Activated CD4-positive, CD25-positive, alpha-beta regulatory T cell treated with anti-CD3 and anti-CD28 coated beads, Interleukin-2, amount 50 U/mL, for 16 hours (primary cell): ENCODE results near the gene NPNT.

Experiments used
- DNase-seq: peaks from one replicate; pipeline ENCODE4 v3.0.0-alpha.2; 2020; ENCODE audit warnings: low read depth, low spot score

Gene NPNT

GRCh38 chr4:105917171-105917685 lies 22.0 kb downstream of the NPNT start:
- no peak for DNase-seq

- DNase-seq: no peak
Measured at GRCh38 chr4:105921301-105921700, 26.0 kb downstream of the NPNT start.

GRCh38 chr4:105923497-105924238 lies 28.4 kb downstream of the NPNT start:
- no peak for DNase-seq

GRCh38 chr4:105924341-105924740 lies 29.1 kb downstream of the NPNT start:
- DNase-seq: no peak

- DNase-seq: no peak
Measured at GRCh38 chr4:105930698-105931097, 35.4 kb downstream of the NPNT start.

GRCh38 chr4:105933083-105933482 lies 37.8 kb downstream of the NPNT start:
- DNase-seq: no peak

GRCh38 chr4:105934386-105934785 lies 39.1 kb downstream of the NPNT start:
- DNase-seq: no peak

GRCh38 chr4:105936901-105937300 lies 41.6 kb downstream of the NPNT start:
- DNase-seq: no peak

GRCh38 chr4:105937759-105938158 lies 42.5 kb downstream of the NPNT start:
- DNase-seq: no peak

- DNase-seq: no peak
Measured at GRCh38 chr4:105943234-105943633, 48.0 kb downstream of the NPNT start.

GRCh38 chr4:105944540-105944939 lies 49.3 kb downstream of the NPNT start:
- no peak for DNase-seq

- no peak for DNase-seq
Measured at GRCh38 chr4:105946771-105947170, 51.5 kb downstream of the NPNT start.

- DNase-seq: no peak
Measured at GRCh38 chr4:105950701-105951100, 55.4 kb downstream of the NPNT start.

- DNase-seq: no peak
Measured at GRCh38 chr4:105951198-105951597, 55.9 kb downstream of the NPNT start.

- DNase-seq: no peak
Measured at GRCh38 chr4:105952591-105952990, 57.3 kb downstream of the NPNT start.

- DNase-seq: no peak
Measured at GRCh38 chr4:105956569-105956968, 61.3 kb downstream of the NPNT start.

- DNase-seq: no peak
Measured at GRCh38 chr4:105957680-105958079, 62.4 kb downstream of the NPNT start.

GRCh38 chr4:105963461-105964400 lies 68.5 kb downstream of the NPNT start:
- no peak for DNase-seq

- DNase-seq: no peak
Measured at GRCh38 chr4:105965183-105965800, 70.0 kb downstream of the NPNT start.

GRCh38 chr4:105966051-105966450 lies 70.8 kb downstream of the NPNT start:
- DNase-seq: no peak

GRCh38 chr4:105967058-105967658 lies 71.9 kb downstream of the NPNT start:
- no peak for DNase-seq

- no peak for DNase-seq
Measured at GRCh38 chr4:105969575-105969974, 74.3 kb downstream of the NPNT start.
